Right kidney (tissue), 9 donors: Measurements from ENCODE around the gene ZBTB32.
A peak's percentile ranks its signal among the peaks of the same experiment; 100 is the strongest.
"Not testable (repeated sequence)": the region's sequence is repeated elsewhere in the genome, so short reads cannot be mapped to it uniquely, and the experiment has no call there.

ENCODE experiments used
- DNase-seq: peaks from one replicate; pipeline ENCODE4 v3.0.0-alpha.2; 2016
- long read RNA-seq, 8 donors: transcript quantifications; one replicate each; lab custom pipeline, GENCODE V29; 2026

The ZBTB32 gene, protein sequence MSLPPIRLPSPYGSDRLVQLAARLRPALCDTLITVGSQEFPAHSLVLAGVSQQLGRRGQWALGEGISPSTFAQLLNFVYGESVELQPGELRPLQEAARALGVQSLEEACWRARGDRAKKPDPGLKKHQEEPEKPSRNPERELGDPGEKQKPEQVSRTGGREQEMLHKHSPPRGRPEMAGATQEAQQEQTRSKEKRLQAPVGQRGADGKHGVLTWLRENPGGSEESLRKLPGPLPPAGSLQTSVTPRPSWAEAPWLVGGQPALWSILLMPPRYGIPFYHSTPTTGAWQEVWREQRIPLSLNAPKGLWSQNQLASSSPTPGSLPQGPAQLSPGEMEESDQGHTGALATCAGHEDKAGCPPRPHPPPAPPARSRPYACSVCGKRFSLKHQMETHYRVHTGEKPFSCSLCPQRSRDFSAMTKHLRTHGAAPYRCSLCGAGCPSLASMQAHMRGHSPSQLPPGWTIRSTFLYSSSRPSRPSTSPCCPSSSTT
- long read RNA-seq, donor 1, result 0 reads
- long read RNA-seq, donor 2, result 0 reads
- long read RNA-seq, donor 3, result 0 reads
- long read RNA-seq, donor 4, result 0 reads
- long read RNA-seq, donor 5, result 0 reads
- long read RNA-seq, donor 6, result 0 reads
- long read RNA-seq, donor 7, result 0 reads
- long read RNA-seq, donor 8, result 0 reads

DNA sequence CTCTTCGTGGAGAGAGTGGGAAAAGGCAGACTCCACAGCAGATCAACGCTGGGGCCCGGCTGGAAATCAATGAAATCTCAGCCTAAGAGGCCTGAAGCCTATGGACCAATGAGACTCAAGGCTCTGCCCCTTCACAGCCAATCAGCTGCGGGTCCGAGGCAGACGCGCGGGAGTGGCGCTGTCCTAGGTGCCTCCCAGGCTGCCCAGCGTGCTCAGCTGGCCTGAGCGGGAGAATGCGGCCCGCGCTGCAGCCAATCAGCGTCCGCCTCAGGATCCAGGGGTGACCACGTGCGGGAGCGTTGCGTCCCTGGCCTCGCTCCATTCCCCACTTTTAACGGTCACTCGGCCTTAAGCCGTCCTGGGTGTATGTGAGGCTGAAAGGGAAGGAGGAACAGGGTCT, at the start of gene ZBTB32:
ZBTB32 (plus strand) TSS at position 341 of the 400 bp plus-strand sequence. CDS start 10,069 bp downstream, outside the sequence.
- no peak for DNase-seq

DNA sequence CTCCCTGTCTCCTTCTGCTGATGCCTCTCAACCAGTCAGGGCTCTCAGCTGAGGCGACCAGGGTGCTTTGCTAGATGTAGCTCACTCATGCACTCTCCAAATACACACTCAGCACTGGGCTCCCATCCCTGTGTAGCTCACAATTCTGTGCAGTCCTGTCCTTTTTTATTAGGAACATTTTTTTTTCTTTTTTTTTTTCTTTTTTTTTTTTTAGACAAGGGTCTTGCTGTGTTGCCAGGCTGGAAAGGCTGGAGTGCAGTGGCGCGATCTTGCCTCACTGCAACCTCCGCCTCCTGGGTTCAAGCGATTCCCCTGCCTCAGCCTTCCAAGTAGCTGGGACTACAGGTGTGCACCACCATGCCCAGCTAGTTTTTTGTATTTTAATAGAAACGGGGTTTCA, 49.5 kb upstream of the ZBTB32 start:
- DNase-seq, result not testable (repeated sequence)

DNA sequence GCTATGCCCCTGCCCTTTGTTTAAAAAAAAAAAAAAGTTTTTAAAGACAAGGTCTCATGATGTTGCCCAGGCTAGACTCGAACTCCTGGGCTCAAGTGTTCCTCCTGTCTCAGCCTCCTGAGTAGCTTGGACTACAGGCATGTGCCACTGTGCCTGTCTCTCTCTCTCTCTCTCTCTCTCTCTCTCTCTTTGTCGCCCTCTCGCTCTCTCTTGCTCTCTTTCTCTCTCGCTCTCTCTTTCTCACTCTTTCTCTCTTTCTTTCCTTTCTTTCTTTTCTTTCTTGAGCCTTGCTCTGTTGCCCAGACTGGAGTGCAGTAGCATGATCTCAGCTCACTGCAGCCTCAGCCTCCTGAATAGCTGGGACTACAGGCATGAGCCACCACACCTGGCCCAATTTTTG, 48.8 kb upstream of the ZBTB32 start:
- DNase-seq, result no peak

DNA sequence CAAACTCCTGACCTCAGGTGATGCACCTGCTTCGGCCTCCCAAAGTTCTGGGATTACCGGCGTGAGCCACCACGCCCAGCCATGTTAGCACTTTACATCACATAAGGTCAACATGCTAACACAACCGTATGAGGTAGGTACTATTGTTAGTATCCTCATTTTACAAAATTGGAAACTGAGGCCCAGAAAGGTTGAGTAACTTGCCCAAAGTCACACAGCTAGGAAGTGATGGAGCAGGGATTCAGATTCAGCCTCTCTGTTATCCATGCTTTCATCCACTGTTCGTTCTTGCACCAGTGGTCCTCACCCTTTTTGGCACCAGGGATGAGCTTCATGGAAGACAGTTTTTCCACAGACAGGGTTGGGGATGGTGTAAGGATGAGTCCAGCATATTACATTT, 47.7 kb upstream of the ZBTB32 start:
- no peak for DNase-seq

DNA sequence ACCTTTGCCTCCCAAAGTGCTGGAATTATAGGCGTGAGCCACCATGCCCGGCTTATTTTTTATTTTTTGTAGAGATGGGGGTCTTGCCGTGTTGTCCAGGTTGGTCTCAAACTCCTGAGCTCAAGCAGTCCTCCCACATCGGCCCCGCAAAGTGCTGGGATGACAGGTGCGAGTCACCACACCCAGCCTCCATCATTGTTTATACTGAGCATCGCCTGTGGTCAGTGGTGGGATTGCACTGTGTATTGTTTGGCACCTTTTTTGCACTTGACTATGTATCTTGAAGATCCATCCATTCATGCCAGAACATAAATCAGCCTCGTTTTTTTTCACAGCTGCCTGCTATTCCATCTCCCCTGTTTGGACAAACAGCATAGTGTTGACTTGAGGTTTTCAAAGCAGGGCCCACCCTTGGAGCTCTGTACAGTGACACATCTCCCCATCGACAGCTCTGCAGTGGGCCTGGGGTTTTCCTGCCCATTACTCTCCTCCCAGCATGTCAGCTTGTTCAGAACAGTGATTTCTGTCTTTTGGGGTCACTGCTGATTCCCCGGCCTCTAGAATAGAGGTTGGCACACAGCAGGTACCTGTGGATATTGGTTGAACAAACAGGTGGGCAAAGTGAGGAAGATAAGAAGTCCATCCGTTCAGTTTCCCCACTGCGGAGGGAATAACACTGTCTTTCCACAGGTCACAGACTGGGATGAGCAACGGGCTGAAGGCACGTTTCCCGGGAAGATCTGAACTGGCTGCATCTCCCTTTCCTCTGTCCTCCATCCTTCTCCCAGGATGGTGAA, 46.3 kb upstream of the ZBTB32 start:
- no peak for DNase-seq

DNA sequence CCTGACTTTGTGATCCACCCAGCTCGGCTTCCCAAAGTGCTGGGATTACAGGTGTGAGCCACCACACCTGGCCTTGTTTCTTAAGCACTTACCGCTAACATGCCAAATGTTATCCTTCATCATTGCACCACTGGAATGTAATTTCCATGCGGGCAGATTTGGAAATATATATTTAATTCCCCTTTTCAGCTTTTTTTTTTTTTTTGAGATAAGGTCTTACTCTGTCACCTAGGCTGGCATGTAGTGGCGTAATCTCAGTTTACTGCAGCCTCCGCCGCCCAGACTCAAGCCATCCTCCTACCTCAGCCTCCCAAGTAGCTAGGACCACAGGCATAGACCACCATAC, 42.4 kb upstream of the ZBTB32 start:
- no peak for DNase-seq

DNA sequence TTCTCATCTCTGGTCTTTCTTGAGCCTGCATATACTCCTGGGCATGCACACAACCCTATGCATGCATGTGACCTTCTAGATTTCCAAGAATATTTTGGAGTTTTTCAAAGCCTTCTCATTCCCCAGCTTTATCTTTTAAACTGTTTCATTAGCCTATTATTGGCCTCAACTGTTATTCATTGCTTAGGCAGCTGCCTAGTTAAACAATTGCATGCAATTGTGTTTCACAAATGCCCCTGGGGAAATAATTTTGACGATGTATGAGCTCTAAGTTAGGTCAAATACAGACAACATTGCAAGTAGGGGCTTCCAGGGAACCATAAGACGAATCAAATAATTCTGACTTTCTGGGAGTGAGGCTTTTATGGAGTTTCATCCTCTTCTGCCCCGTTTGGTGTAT, 40.4 kb upstream of the ZBTB32 start:
- no peak for DNase-seq

DNA sequence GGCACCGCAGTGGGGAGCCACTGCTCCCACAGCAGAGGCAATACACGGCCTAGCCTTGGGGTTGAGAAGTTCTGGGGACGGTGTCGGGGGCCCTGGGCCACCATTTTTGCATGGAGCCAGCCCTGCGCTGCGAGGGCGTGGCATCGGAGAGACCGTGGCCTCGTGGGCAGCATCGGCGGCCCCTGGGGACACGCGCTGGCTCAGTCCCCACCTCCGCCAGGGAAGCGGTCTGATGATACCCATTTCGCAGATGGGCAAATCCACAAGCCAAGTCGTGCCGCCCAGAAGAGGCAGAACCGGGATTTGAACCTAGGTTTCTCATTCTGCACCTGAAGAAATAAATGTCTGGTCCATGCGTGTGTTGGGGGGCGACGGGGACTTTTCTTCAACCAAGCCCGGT, 39.2 kb upstream of the ZBTB32 start:
- no peak for DNase-seq

DNA sequence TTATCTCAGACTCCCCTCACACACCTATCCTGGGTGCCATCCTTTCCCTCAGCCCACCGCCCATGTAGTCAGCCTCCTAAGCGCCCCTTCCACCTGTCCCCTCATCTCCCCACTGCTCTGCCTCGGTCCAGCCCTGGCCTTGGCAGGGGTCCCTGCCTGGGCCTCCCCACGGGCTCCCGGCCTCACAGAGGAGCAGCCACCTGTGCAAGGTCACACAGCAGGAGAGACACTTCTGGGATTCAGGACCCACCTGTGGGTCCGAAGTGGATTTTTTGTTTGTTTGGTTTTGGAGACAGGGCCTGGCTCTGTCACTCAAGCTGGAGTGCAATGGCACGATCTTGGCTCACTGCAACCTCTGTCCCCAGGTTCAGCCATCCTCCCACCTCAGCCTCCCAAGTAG, 38.8 kb upstream of the ZBTB32 start:
- no peak for DNase-seq

DNA sequence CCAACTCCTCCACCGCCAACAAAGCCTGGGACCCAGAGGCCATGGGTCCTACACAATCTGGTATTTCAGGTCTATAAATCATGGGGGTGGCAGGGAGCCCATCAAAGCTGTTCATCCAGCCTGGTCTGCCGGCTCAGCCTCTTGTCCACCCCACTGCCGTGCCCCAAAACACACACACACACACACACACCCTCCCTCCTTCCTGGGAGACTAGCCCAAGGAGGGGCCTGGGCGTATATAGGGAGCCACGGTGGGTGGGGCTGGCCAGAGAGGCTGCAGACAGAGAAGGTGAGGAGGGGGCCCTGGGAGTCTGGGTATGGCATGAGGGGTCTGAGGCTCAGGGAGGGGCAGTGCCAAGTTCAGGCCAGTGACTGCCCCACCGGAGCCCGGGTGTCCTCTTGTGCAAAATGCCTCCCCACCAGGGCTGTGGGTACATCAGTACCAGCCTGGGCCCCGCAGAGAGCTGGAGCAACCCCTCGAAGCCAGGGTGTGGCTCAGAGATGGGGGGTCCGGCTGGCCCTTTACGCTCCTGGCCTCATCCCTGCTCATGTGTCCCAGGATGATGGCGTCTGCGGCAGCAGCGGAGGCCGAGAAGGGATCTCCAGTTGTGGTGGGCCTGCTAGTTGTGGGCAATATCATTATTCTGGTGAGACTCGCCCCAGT, 38.0 kb upstream of the ZBTB32 start, which contains the start of gene UPK1A:
UPK1A (plus strand) TSS at position 267 of the 663 bp plus-strand sequence; CDS start at position 563, 296 bp downstream.
- DNase-seq, result no peak

DNA sequence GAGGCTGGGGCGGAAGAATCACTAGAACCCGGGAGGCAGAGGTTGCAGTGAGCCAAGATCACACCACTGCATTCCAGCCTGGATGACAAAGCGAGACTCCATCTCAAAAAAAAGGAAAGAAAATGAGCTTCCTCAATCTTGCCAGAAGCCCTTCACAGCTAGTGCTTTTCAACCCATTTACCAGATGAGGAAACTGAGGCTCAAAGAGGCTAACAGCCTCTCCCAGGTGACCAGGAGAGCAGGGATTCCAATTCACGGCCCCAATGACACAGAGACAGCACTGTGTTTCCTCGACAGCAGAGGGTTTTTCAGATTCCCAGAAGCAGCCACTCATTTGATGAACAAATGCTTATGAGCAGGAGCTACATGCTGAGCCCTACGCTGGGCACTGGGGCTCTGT, 34.8 kb upstream of the ZBTB32 start:
- no peak for DNase-seq

DNA sequence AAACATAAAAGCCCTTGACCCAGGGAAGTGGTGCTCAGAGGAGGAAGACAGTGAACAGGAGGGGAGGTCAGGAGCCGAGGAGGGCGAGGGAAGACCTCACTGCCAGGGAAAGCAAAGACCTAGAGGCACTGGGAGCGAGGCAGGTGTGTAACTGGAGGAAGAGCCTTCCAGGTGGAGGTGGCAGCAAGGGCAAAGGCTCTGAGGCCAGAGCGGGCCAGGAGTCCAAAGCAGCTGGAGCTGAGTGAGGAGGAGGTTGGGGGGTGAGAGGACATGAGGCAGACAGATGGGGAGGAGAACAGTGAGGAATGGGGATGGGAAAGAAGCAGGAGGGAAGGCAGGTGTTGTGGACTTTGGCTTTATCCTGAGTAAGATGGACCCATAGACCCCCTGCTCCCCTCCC, 34.4 kb upstream of the ZBTB32 start:
- no peak for DNase-seq

DNA sequence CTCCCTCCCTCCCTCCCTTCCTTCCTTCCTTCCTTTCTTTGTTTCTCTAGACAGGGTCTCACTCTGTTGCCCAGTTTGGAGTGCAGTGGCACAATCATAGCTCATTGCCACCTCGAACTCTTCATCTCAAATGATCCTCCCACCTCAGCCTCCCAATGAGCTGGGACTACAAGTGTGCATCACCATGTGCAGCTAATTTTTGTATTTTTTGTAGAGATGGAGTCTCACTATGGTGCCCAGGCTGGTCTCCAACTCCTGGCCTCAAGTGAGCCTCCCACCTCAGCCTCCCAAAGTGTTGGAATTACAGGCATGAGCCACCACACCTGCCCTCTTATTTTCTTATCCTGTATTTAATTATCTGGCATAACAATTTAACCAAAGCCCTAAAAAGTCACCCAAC, 33.7 kb upstream of the ZBTB32 start:
- DNase-seq, result no peak

DNA sequence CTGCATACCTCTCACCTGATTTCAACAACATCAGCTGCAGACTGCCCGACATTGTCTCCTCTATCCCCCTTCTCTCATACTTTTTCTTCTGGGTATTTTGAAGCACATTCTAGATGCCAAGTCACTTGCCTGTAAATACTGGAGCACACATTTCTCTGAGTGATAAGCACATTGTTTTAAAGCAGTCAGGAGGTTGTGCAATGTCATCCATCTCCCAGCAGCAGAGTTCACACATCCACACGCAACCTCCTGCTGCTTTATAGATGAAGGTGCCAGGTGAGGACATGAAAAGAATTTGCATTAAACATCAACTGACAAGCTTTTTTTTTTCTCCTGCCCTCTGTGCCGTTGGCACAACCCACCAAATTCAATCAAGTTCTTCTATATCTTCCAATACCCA, 32.5 kb upstream of the ZBTB32 start:
- DNase-seq, result no peak

DNA sequence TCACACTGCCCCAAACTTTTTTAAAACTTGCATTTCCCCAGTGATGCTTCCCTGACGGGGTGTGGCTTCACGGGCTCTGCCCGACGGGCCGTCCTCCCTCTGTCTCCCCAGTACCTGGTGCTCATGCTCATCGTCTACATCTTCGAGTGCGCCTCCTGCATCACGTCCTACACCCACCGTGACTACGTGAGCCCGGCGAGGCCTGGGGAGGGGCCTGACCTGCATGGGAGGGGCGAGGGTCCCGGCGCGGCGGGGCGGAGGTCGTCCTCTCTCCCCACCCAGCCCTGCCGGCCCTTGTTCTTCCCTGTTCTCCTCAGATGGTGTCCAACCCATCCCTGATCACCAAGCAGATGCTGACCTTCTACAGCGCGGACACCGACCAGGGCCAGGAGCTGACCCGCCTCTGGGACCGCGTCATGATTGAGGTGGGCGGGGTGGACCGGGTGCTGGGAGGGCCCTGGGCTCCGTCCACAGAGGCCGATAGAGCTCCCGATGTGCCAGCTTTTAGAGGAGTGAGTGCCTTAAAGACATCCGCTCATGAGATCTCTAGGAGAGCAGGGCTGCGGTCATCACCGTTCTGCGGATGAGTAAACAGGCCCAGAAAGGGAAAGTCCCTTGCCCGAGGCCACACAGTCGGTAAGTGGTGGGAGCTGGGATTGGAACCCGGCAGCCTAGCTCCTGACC, 31.1 kb upstream of the ZBTB32 start:
- no peak for DNase-seq

DNA sequence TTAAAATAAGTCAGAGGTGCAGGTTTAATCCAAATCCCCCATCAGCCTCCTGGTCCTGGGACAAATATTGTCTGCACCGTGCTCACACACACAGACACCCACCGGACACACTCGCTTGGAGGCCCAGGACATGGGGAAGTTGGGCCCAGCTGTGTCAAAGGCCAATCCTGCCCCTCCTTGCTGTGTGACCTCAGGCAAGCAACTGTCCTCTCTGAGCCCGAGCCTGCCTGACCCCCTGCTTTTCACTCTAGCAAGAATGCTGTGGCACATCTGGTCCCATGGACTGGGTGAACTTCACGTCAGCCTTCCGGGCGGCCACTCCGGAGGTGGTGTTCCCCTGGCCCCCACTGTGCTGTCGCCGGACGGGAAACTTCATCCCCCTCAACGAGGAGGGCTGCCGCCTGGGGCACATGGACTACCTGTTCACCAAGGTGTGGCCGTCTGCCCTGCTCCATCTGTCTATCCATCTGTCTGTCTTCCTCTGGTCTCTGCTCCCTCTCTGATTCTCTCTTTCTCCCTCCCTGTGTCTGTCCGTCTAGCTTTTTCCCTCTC, 28.7 kb upstream of the ZBTB32 start:
- DNase-seq, result no peak

DNA sequence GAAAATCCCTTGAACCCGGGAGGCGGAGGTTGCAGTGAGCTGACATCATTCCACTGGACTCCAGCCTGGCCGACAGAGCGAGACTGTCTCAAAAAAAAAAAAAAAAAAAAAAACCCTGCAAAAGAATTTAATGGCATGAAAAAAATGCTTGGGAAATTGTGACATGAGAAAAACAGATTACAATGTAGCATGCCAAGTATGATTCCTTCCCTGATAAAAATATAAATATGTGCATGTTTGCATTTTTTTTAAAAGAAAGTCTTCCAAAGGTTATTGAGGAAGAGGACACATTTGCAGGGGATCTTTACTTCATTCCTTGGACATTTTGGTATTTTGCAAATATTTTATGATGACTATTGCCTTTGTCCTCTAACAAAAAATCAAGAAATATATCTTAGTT, 14.5 kb upstream of the ZBTB32 start:
- no peak for DNase-seq

DNA sequence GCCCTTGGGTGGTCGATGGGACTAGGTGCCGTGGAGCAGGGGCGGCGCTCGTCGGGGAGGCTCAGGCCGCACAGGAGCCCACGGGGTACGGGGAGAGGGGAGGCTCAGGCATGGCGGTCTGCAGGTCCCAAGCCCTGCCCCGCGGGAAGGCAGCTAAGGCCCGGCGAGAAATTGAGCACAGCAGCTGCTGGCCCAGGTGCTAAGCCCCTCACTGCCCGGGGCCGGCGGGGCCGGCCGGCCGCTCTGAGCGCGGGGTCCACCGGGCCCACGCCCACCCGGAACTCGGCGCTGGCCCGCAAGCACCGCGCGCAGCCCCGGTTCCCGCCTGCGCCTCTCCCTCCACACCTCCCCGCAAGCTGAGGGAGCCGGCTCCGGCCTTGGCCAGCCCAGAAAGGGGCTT, 13.3 kb upstream of the ZBTB32 start:
- DNase-seq, result not testable (repeated sequence)

DNA sequence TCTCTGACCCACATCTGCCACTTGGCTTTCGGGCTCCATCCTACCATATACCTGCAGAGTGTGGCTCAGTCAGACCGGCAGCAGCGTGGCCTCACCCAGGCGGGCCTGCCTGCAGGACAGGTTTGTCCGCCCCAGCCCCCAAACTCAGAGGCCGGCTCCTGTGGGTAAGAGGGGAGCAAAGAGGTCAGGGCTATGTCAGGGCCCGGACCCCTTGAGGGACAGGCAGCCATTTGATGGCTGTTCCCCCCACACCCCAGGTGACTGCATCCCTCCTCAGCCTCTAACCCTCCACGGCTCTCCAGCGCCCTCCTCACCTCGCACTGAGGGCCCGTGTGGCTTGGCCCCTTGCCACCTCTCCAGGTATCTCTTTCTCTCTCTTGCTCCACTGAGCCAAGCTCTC, 12.3 kb upstream of the ZBTB32 start:
- no peak for DNase-seq

DNA sequence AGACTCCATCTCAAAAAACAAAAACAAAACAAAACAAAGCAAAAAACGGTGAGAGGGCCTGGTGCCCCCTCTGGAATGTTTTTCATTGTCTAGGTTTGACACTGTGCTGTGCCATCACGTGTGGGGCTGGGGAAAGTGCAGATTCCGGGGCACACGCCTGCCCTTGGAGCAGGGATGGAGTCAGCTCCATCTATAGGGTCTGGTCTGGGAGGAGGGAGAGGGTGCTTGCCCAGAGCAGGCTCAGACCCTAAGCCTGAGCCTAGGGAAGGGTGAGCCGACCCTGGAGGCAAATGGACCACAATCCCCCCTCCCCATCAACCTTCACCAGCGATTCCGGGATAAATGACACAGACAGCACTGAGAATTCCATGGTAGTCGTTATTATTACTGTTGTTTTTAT, 10.9 kb upstream of the ZBTB32 start:
- DNase-seq, result no peak

DNA sequence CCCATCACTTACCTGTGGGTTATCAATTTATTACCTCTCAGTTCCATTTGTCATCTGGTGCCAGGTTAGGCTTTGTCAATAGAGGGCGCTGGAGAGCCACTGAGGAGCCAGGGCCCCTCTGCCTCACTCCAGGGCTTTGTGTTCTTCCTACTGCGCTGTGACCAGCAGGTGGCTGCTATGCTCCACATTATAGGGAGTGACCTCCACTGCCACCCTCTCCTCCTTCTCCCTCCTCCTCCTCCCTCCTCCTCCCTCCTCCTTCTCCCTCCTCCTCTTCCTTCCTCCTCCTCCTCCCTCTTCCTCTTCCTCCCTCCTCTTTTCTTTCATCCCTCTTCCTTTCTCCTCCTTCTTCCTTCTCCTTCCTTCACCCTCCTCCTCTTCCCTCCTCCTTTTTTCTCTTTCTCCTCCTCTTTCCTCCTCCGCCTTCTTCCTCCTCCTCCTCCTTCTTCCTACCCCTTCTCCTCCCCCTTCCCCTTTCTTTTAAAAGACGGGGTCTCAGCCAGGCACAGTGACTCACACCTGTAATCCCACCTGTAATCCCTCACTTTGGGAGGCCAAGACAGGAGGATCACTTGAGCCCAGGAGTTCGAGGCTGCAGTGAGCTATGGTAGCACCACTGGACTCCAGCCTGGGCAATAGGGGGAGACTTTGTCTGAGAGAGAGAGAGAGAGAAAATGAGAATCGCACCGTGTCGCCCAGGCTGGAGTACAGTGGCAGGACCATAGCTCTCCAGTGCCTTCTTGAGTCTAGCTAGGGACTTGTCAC, 10.3 kb upstream of the ZBTB32 start:
- peak; percentile 39 for DNase-seq
